HEK293T (cell line): ENCODE measurements around the gene ABLIM2.

Source experiments
- BHLHE40 ChIP-seq: fragments of 450-650 bp; IDR thresholded peaks from 2 replicates; pipeline ENCODE4 v1.6.1; 2016; ENCODE audit warnings: mild to moderate bottlenecking, moderate library complexity, borderline replicate concordance
- ELF4 ChIP-seq: fragments of 450-650 bp; IDR thresholded peaks from 2 replicates; pipeline ENCODE4 v1.6.1; 2017; ENCODE audit warnings: antibody characterized with exemption
- FOXK2 ChIP-seq: fragments of 450-650 bp; IDR thresholded peaks from 2 replicates; pipeline ENCODE4 v1.6.1; 2016; ENCODE audit warnings: mild to moderate bottlenecking
- FOXM1 ChIP-seq: fragments of 450-650 bp; IDR thresholded peaks from 2 replicates; pipeline ENCODE4 v1.6.1; 2017; ENCODE audit warnings: mild to moderate bottlenecking, borderline replicate concordance
- HDGF ChIP-seq: fragments of 450-650 bp; IDR thresholded peaks from 2 replicates; pipeline ENCODE4 v1.6.1; 2017; ENCODE audit warnings: antibody characterized with exemption, borderline replicate concordance
- LEF1 ChIP-seq: fragments of 450-650 bp; IDR thresholded peaks from 2 replicates; pipeline ENCODE4 v1.6.1; 2017; ENCODE audit warnings: mild to moderate bottlenecking, borderline replicate concordance
- PKNOX1 ChIP-seq: fragments of 450-650 bp; IDR thresholded peaks from 2 replicates; pipeline ENCODE4 v1.6.1; 2016
- SP1 ChIP-seq: fragments of 450-650 bp; IDR thresholded peaks from 2 replicates; pipeline ENCODE4 v1.6.1; 2017
- TARDBP ChIP-seq: fragments of 450-650 bp; IDR thresholded peaks from 2 replicates; pipeline ENCODE4 v1.6.1; 2016

- TF ChIP-seq ELF4 (no peak), TARDBP (no peak), FOXK2 (no peak), BHLHE40 (no peak), HDGF (no peak), FOXM1 (no peak), PKNOX1 (no peak), SP1 (no peak), LEF1 (no peak)
Observed at GRCh38 chr4:8016527-8016926, 142.1 kb downstream of the ABLIM2 start.
